H9 (cell line): ENCODE data around the gene ATE1. TPM values are rescaled to one million over a fixed set of nuclear protein-coding genes. Genes with fewer than 3 reads are reported as not detected.

Experiments used
- DNase-seq: peaks from one replicate; pipeline ENCODE4 v3.0.0-alpha.2; 2017
- H2AFZ ChIP-seq: one replicate; pipeline ENCODE4 v1.6.1; 2013; ENCODE audit warnings: mild to moderate bottlenecking, low read length, control low read depth, moderate library complexity
- H2AK5ac ChIP-seq: 2 replicates; pipeline ENCODE4 v1.6.1; 2013; ENCODE audit warnings: low read length, control low read depth, mixed read lengths; ENCODE audit not compliant: insufficient read length
- H2BK120ac ChIP-seq: one replicate; pipeline ENCODE4 v1.6.1; 2013; ENCODE audit warnings: low read depth, mild to moderate bottlenecking, low read length, control low read depth, inconsistent platforms; ENCODE audit not compliant: poor library complexity, severe bottlenecking
- H2BK12ac ChIP-seq: 2 replicates; pipeline ENCODE4 v1.6.1; 2013; ENCODE audit warnings: low read length, control low read depth, mixed read lengths, low read depth; ENCODE audit not compliant: insufficient read length
- H2BK15ac ChIP-seq: 2 replicates; pipeline ENCODE4 v1.6.1; 2013; ENCODE audit warnings: low read depth, low read length, control low read depth
- H2BK20ac ChIP-seq: one replicate; pipeline ENCODE4 v1.6.1; 2013; ENCODE audit warnings: low read depth, mild to moderate bottlenecking, low read length, control low read depth, inconsistent platforms; ENCODE audit not compliant: poor library complexity, severe bottlenecking
- H2BK5ac ChIP-seq: 2 replicates; pipeline ENCODE4 v1.6.1; 2013; ENCODE audit warnings: low read length, control low read depth, mixed read lengths; ENCODE audit not compliant: insufficient read length
- H3K14ac ChIP-seq: 2 replicates; pipeline ENCODE4 v1.6.1; 2013; ENCODE audit warnings: low read length, control low read depth; ENCODE audit not compliant: insufficient read depth
- H3K18ac ChIP-seq: 2 replicates; pipeline ENCODE4 v1.6.1; 2013; ENCODE audit warnings: low read depth, mild to moderate bottlenecking, mixed read lengths, low read length, control low read depth; ENCODE audit not compliant: insufficient read length
- H3K23ac ChIP-seq: 2 replicates; pipeline ENCODE4 v1.6.1; 2013; ENCODE audit warnings: low read length, control low read depth, mixed read lengths, low read depth; ENCODE audit not compliant: insufficient read length
- H3K23me2 ChIP-seq: 2 replicates; pipeline ENCODE4 v1.6.1; 2013; ENCODE audit warnings: low read depth, mild to moderate bottlenecking, mixed read lengths, low read length, control low read depth; ENCODE audit not compliant: insufficient read length, poor library complexity, severe bottlenecking
- H3K27ac ChIP-seq: 2 replicates; pipeline ENCODE4 v1.5.1; 2013; ENCODE audit warnings: low read length, control low read depth, mixed read lengths, low read depth; ENCODE audit not compliant: insufficient read length
- H3K27me3 ChIP-seq: 2 replicates; pipeline ENCODE4 v1.6.1; 2013; ENCODE audit warnings: low read length, control low read depth, inconsistent platforms; ENCODE audit not compliant: insufficient read depth
- H3K4ac ChIP-seq: 2 replicates; pipeline ENCODE4 v1.6.1; 2013; ENCODE audit warnings: low read depth, mild to moderate bottlenecking, control low read depth, inconsistent platforms, low read length, moderate library complexity
- H3K4me1 ChIP-seq: 2 replicates; pipeline ENCODE4 v1.6.1; 2013; ENCODE audit warnings: low read length, control low read depth, inconsistent platforms; ENCODE audit not compliant: insufficient read depth
- H3K4me2 ChIP-seq: 2 replicates; pipeline ENCODE4 v1.6.1; 2013; ENCODE audit warnings: low read length, control low read depth, mixed read lengths; ENCODE audit not compliant: insufficient read length, insufficient read depth
- H3K56ac ChIP-seq: 2 replicates; pipeline ENCODE4 v1.6.1; 2013; ENCODE audit warnings: low read depth, mild to moderate bottlenecking, mixed read lengths, low read length, control low read depth; ENCODE audit not compliant: insufficient read length
- H3K79me1 ChIP-seq: 2 replicates; pipeline ENCODE4 v1.6.1; 2013; ENCODE audit warnings: low read depth, mild to moderate bottlenecking, moderate library complexity, low read length, control low read depth, inconsistent platforms; ENCODE audit not compliant: insufficient read depth, poor library complexity, severe bottlenecking
- H3K79me2 ChIP-seq: 2 replicates; pipeline ENCODE4 v1.6.1; 2013; ENCODE audit warnings: low read length, control low read depth, inconsistent platforms; ENCODE audit not compliant: insufficient read depth
- H3K9ac ChIP-seq: 2 replicates; pipeline ENCODE4 v1.6.1; 2013; ENCODE audit warnings: low read length, control low read depth, mixed read lengths; ENCODE audit not compliant: insufficient read length; ENCODE audit errors: extremely low read depth
- H3K9me3 ChIP-seq: one replicate; pipeline ENCODE4 v1.6.1; 2013; ENCODE audit warnings: low read depth, low read length, inconsistent platforms; ENCODE audit not compliant: control insufficient read depth
- H3T11ph ChIP-seq: one replicate; pipeline ENCODE4 v1.6.1; 2013; ENCODE audit warnings: mild to moderate bottlenecking, low read length, control low read depth, inconsistent platforms
- H4K20me1 ChIP-seq: one replicate; pipeline ENCODE4 v1.6.1; 2013; ENCODE audit not compliant: control insufficient read depth, insufficient read length, insufficient read depth
- H4K5ac ChIP-seq: 2 replicates; pipeline ENCODE4 v1.6.1; 2013; ENCODE audit warnings: low read depth, mild to moderate bottlenecking, mixed read lengths, low read length, control low read depth; ENCODE audit not compliant: insufficient read length
- H4K8ac ChIP-seq: replicated peaks from 2 replicates; pipeline ENCODE4 v1.6.1; 2013; ENCODE audit warnings: low read length, control low read depth, mixed read lengths, low read depth; ENCODE audit not compliant: insufficient read length
- H4K91ac ChIP-seq: 2 replicates; pipeline ENCODE4 v1.6.1; 2013; ENCODE audit warnings: low read depth, mild to moderate bottlenecking, moderate library complexity, mixed read lengths, low read length, control low read depth; ENCODE audit not compliant: insufficient read length
- H3K27ac Mint-ChIP-seq, 3 experiments: 2 replicates in 2 of 3; 3 replicates in 1 of 3; pipeline ENCODE4 v1.8.0; 2020 to 2021; ENCODE audit warnings: mixed read lengths in 3 of 3, mild to moderate bottlenecking in 1 of 3, moderate library complexity in 1 of 3
- H3K27me3 Mint-ChIP-seq: 2 replicates; pipeline ENCODE4 v1.8.0; 2021; ENCODE audit warnings: low read depth, mild to moderate bottlenecking, moderate library complexity, mixed read lengths
- H3K36me3 Mint-ChIP-seq, 3 experiments: 2 replicates in 2 of 3; 3 replicates in 1 of 3; pipeline ENCODE4 v1.8.0; 2020 to 2021; ENCODE audit warnings: low read depth in 3 of 3, mixed read lengths in 3 of 3; ENCODE audit not compliant: insufficient read depth in 1 of 3
- H3K4me1 Mint-ChIP-seq, 2 experiments: 2 replicates each; pipeline ENCODE4 v1.8.0; 2020; ENCODE audit warnings: mixed read lengths in 2 of 2
- H3K4me3 Mint-ChIP-seq, 2 experiments: 2 replicates in 1 of 2; 3 replicates in 1 of 2; pipeline ENCODE4 v1.8.0; 2020 to 2021; ENCODE audit warnings: mild to moderate bottlenecking in 2 of 2, mixed read lengths in 2 of 2, moderate library complexity in 1 of 2
- H3K9me3 Mint-ChIP-seq, 2 experiments: 2 replicates in 1 of 2; 3 replicates in 1 of 2; pipeline ENCODE4 v1.8.0; 2020; ENCODE audit warnings: mild to moderate bottlenecking in 2 of 2, mixed read lengths in 2 of 2, moderate library complexity in 1 of 2
- WGBS: extraction: QIAGEN DNeasy Blood & Tissue Kit; methylation state at CpG from one replicate; pipeline ENCODE4 v1.1.7; 2013; ENCODE audit warnings: missing lambda C conversion rate, low lambda C conversion rate, mixed read lengths; ENCODE audit not compliant: insufficient read length; ENCODE audit errors: extremely low coverage; 5-methylcytosine and 5-hydroxymethylcytosine counted together
- total RNA-seq: library from RNA; stranded (reverse); gene quantifications from 2 replicates; pipeline ENCODE4 v1.2.1, GENCODE V29; 2021
- TF ChIP-seq, protein P1 (sequence below): fragments of 200-600 bp; sonication (generic); conservative IDR thresholded peaks from 3 replicates; pipeline ENCODE4 v1.8.0; 2021; ENCODE audit warnings: antibody characterized with exemption, mild to moderate bottlenecking

The ATE1 gene
- total RNA-seq, 1 experiment from 2014 or later = 29.0 TPM

DNA sequence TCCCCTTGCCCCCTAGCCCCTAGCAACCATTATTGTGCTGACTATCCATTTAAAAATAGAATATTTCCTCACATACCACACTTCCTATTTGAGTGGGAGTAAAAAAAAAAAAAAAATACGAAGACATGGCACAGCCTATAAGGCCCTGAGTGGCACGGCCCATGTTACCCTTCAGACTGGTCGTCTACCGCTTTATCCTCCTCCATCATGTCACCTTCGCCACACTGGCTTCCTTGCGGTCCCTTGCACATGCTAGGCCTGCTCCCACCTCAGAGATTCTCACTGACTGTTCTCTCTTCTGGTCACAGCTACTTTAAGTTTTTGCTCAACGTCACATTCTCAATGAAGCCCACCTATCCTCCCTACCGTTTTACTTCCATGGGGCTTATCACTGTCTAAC, 130.3 kb downstream of the ATE1 start:
- no peak overlapping the region for H3K18ac ChIP-seq
- H2BK5ac ChIP-seq = no peak overlapping the region
- H3K9ac ChIP-seq = no peak overlapping the region
- H3K27me3 ChIP-seq = no peaks in the 10 kb centered on the region
- no peak overlapping the region for H3K23ac ChIP-seq
- no peak for DNase-seq
- H4K91ac ChIP-seq = no peak overlapping the region
- TF ChIP-seq, protein P1, sequence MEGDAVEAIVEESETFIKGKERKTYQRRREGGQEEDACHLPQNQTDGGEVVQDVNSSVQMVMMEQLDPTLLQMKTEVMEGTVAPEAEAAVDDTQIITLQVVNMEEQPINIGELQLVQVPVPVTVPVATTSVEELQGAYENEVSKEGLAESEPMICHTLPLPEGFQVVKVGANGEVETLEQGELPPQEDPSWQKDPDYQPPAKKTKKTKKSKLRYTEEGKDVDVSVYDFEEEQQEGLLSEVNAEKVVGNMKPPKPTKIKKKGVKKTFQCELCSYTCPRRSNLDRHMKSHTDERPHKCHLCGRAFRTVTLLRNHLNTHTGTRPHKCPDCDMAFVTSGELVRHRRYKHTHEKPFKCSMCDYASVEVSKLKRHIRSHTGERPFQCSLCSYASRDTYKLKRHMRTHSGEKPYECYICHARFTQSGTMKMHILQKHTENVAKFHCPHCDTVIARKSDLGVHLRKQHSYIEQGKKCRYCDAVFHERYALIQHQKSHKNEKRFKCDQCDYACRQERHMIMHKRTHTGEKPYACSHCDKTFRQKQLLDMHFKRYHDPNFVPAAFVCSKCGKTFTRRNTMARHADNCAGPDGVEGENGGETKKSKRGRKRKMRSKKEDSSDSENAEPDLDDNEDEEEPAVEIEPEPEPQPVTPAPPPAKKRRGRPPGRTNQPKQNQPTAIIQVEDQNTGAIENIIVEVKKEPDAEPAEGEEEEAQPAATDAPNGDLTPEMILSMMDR = no peak
- H3K9me3 ChIP-seq = no peaks in the 10 kb centered on the region
- no peak overlapping the region for H3K14ac ChIP-seq
- no peak overlapping the region for H2BK12ac ChIP-seq
- no peak overlapping the region for H2AFZ ChIP-seq
- no peak overlapping the region for H4K8ac ChIP-seq
- no peaks in the 10 kb centered on the region for H3K23me2 ChIP-seq
- H4K5ac ChIP-seq = no peak overlapping the region
- peaks cover 0 to 2% (median under 1%) of the 10 kb centered on the region in 3 experiments; a peak in 3 of 7 replicates for H3K36me3 Mint-ChIP-seq
- H3K9me3 Mint-ChIP-seq = no peaks in the 10 kb centered on the region
- no CpG with 5 or more reads among the region's 8 CpGs for WGBS
- no peaks in the 10 kb centered on the region for H4K20me1 ChIP-seq
- H3K27ac ChIP-seq = no peak overlapping the region
- H3K4ac ChIP-seq = no peak overlapping the region
- H3K4me1 ChIP-seq = peaks cover 3% of the 10 kb centered on the region; the same call in 1 of the 2 replicates
- H3K79me1 ChIP-seq = no peaks in the 10 kb centered on the region
- H3T11ph ChIP-seq = no peak overlapping the region
- no peaks in the 10 kb centered on the region for H3K27me3 Mint-ChIP-seq
- H3K79me2 ChIP-seq = no peaks in the 10 kb centered on the region
- H3K56ac ChIP-seq = no peak overlapping the region
- H2BK20ac ChIP-seq = no peak overlapping the region
- H3K4me2 ChIP-seq = no peak overlapping the region
- H2BK120ac ChIP-seq = no peak overlapping the region
- H3K4me1 Mint-ChIP-seq = 0 out of 4 replicates have a peak, but pooled peaks cover 0 to 3% of the 10 kb centered on the region in 2 experiments
- no peak overlapping the region for H2BK15ac ChIP-seq
- no peak overlapping the region for H3K4me3 Mint-ChIP-seq
- no peak overlapping the region for H2AK5ac ChIP-seq
- H3K27ac Mint-ChIP-seq = peak overlapping the region in 1 of 3 experiments; percentile 69; a peak in 1 of 7 replicates
